ENCODE measurements around the gene RCVRN.

The RCVRN gene

GRCh38 chr17:9899280-9900043, 5.6 kb downstream of the RCVRN start:
- Histone ChIP-seq H3K27me3 (ENCODE audit: control insufficient read depth, insufficient read depth, low read length) (no peaks in the 10 kb centered on the region), H3K36me3 (ENCODE audit: control insufficient read depth, insufficient read depth, low read length) (no peaks in the 10 kb centered on the region), H3K4me1 (ENCODE audit: control insufficient read depth, insufficient read depth, low read length) (0 out of 2 replicates have a peak, but pooled peaks cover 1% of the 10 kb centered on the region), H3K9me3 (ENCODE audit: control insufficient read depth, insufficient read depth, low read length) (no peaks in the 10 kb centered on the region), H3K4me3 (ENCODE audit: low read length) (no peak overlapping the region), H3K27ac (ENCODE audit: low read length) (no peak overlapping the region)
- no CpG with 5 or more reads among the region's 21 CpGs for WGBS (ENCODE audit: insufficient coverage, insufficient read length)
- no peak for DNase-seq (ENCODE audit: low read depth, low spot score)

- no peak for DNase-seq (ENCODE audit: low read depth, low spot score)
- H3K4me3 ChIP-seq (ENCODE audit: low read length), result no peak overlapping the region
- no peaks in the 10 kb centered on the region for H3K9me3 ChIP-seq (ENCODE audit: control insufficient read depth, insufficient read depth, low read length)
- H3K36me3 ChIP-seq (ENCODE audit: control insufficient read depth, insufficient read depth, low read length), result no peaks in the 10 kb centered on the region
- H3K4me1 ChIP-seq (ENCODE audit: control insufficient read depth, insufficient read depth, low read length), result 0 out of 2 replicates have a peak, but pooled peaks cover 1% of the 10 kb centered on the region
- H3K27ac ChIP-seq (ENCODE audit: low read length), result no peak overlapping the region
- WGBS (ENCODE audit: insufficient coverage, insufficient read length), result no CpG with 5 or more reads among the region's 8 CpGs
- no peaks in the 10 kb centered on the region for H3K27me3 ChIP-seq (ENCODE audit: control insufficient read depth, insufficient read depth, low read length)
Measured at GRCh38 chr17:9898812-9899211, 6.3 kb downstream of the RCVRN start.

DNA sequence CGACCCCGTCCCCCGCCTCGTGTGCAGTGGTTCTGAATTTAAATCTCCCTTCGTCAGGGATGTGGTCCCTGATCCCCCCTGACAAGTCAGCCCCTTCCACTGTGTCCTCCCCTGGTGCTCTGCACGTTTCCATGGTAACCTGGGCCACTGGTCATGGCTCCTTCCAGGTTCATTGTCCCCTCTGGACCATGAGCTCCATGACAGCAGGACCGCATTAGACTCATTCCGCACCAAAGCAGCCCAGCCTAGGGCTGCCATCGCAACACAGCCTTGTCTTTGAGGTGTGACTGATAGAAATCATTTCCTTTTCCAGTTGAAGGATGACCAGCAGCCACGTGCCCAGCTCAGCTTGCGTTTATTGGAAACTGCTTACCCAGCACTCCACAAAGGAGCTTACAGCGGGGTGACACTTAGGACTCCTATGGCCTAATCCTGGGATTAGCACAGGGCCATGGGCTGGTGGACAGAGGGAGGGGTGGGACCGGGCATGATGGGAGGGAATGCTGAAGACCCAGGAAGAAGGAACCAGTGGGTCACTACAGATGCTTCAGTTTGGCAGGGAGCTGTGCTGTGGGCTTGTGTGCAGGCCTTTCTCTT, 7.6 kb downstream of the RCVRN start:
- Histone ChIP-seq H3K4me3 (ENCODE audit: low read length) (no peak overlapping the region), H3K9me3 (ENCODE audit: control insufficient read depth, insufficient read depth, low read length) (no peaks in the 10 kb centered on the region), H3K4me1 (ENCODE audit: control insufficient read depth, insufficient read depth, low read length) (0 out of 2 replicates have a peak, but pooled peaks cover 1% of the 10 kb centered on the region), H3K27me3 (ENCODE audit: control insufficient read depth, insufficient read depth, low read length) (no peaks in the 10 kb centered on the region), H3K27ac (ENCODE audit: low read length) (no peak overlapping the region), H3K36me3 (ENCODE audit: control insufficient read depth, insufficient read depth, low read length) (no peaks in the 10 kb centered on the region)
- no peak for DNase-seq (ENCODE audit: low read depth, low spot score)
- WGBS (ENCODE audit: insufficient coverage, insufficient read length), result no CpG with 5 or more reads among the region's 13 CpGs

DNA sequence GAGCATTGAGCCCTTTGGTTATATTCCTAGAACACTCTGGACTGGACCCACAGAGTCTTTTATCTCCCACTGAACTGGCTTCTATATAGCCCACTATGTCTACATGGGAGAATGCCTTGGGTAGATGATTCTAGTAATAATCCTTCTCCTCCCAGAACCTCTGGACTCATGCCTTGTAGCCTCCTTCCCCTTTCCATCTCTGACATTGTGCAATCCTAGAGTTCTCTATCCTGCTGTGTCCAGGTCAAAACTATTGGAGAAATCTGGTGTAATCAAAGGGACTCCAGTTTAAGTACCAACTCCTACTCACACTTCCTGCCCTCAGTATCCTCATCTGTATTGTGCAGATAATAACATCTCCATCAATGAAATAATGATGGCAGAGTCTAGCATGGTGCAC, 9.1 kb downstream of the RCVRN start:
- Histone ChIP-seq H3K4me1 (ENCODE audit: control insufficient read depth, insufficient read depth, low read length) (0 out of 2 replicates have a peak, but pooled peaks cover 1% of the 10 kb centered on the region), H3K27ac (ENCODE audit: low read length) (no peak overlapping the region), H3K27me3 (ENCODE audit: control insufficient read depth, insufficient read depth, low read length) (no peaks in the 10 kb centered on the region), H3K36me3 (ENCODE audit: control insufficient read depth, insufficient read depth, low read length) (no peaks in the 10 kb centered on the region), H3K9me3 (ENCODE audit: control insufficient read depth, insufficient read depth, low read length) (no peaks in the 10 kb centered on the region), H3K4me3 (ENCODE audit: low read length) (no peak overlapping the region)
- no peak for DNase-seq (ENCODE audit: low read depth, low spot score)

- H3K4me1 ChIP-seq (ENCODE audit: control insufficient read depth, insufficient read depth, low read length), result no peaks in the 10 kb centered on the region
- no peaks in the 10 kb centered on the region for H3K9me3 ChIP-seq (ENCODE audit: control insufficient read depth, insufficient read depth, low read length)
- no peak for DNase-seq (ENCODE audit: low read depth, low spot score)
- H3K4me3 ChIP-seq (ENCODE audit: low read length), result no peak overlapping the region
- no peaks in the 10 kb centered on the region for H3K27me3 ChIP-seq (ENCODE audit: control insufficient read depth, insufficient read depth, low read length)
- WGBS (ENCODE audit: insufficient coverage, insufficient read length), result no CpG with 5 or more reads among the region's 3 CpGs
- no peak overlapping the region for H3K27ac ChIP-seq (ENCODE audit: low read length)
- H3K36me3 ChIP-seq (ENCODE audit: control insufficient read depth, insufficient read depth, low read length), result no peaks in the 10 kb centered on the region
Measured at GRCh38 chr17:9894231-9894630, 10.8 kb downstream of the RCVRN start.

GRCh38 chr17:9893411-9894012, 11.6 kb downstream of the RCVRN start:
- H3K4me1 ChIP-seq (ENCODE audit: control insufficient read depth, insufficient read depth, low read length), result no peaks in the 10 kb centered on the region
- H3K36me3 ChIP-seq (ENCODE audit: control insufficient read depth, insufficient read depth, low read length), result no peaks in the 10 kb centered on the region
- H3K4me3 ChIP-seq (ENCODE audit: low read length), result no peak overlapping the region
- H3K9me3 ChIP-seq (ENCODE audit: control insufficient read depth, insufficient read depth, low read length), result no peaks in the 10 kb centered on the region
- DNase-seq (ENCODE audit: low read depth, low spot score), result no peak
- WGBS (ENCODE audit: insufficient coverage, insufficient read length), result no CpG with 5 or more reads among the region's 3 CpGs
- H3K27me3 ChIP-seq (ENCODE audit: control insufficient read depth, insufficient read depth, low read length), result no peaks in the 10 kb centered on the region
- H3K27ac ChIP-seq (ENCODE audit: low read length), result no peak overlapping the region

GRCh38 chr17:9890124-9890523, 14.9 kb downstream of the RCVRN start:
- no peak overlapping the region for H3K4me3 ChIP-seq (ENCODE audit: low read length)
- no peaks in the 10 kb centered on the region for H3K27me3 ChIP-seq (ENCODE audit: control insufficient read depth, insufficient read depth, low read length)
- no peaks in the 10 kb centered on the region for H3K36me3 ChIP-seq (ENCODE audit: control insufficient read depth, insufficient read depth, low read length)
- no peak overlapping the region for H3K27ac ChIP-seq (ENCODE audit: low read length)
- peak; percentile 74 for DNase-seq (ENCODE audit: low read depth, low spot score)
- H3K9me3 ChIP-seq (ENCODE audit: control insufficient read depth, insufficient read depth, low read length), result no peaks in the 10 kb centered on the region
- no CpG with 5 or more reads among the region's 2 CpGs for WGBS (ENCODE audit: insufficient coverage, insufficient read length)
- no peaks in the 10 kb centered on the region for H3K4me1 ChIP-seq (ENCODE audit: control insufficient read depth, insufficient read depth, low read length)

- Histone ChIP-seq H3K36me3 (ENCODE audit: control insufficient read depth, insufficient read depth, low read length) (no peaks in the 10 kb centered on the region), H3K27ac (ENCODE audit: low read length) (no peak overlapping the region), H3K4me1 (ENCODE audit: control insufficient read depth, insufficient read depth, low read length) (no peaks in the 10 kb centered on the region), H3K27me3 (ENCODE audit: control insufficient read depth, insufficient read depth, low read length) (no peaks in the 10 kb centered on the region), H3K4me3 (ENCODE audit: low read length) (no peak overlapping the region), H3K9me3 (ENCODE audit: control insufficient read depth, insufficient read depth, low read length) (no peaks in the 10 kb centered on the region)
- no peak for DNase-seq (ENCODE audit: low read depth, low spot score)
- no CpG with 5 or more reads among the region's 8 CpGs for WGBS (ENCODE audit: insufficient coverage, insufficient read length)
Measured at GRCh38 chr17:9887508-9887907, 17.6 kb downstream of the RCVRN start.

DNA sequence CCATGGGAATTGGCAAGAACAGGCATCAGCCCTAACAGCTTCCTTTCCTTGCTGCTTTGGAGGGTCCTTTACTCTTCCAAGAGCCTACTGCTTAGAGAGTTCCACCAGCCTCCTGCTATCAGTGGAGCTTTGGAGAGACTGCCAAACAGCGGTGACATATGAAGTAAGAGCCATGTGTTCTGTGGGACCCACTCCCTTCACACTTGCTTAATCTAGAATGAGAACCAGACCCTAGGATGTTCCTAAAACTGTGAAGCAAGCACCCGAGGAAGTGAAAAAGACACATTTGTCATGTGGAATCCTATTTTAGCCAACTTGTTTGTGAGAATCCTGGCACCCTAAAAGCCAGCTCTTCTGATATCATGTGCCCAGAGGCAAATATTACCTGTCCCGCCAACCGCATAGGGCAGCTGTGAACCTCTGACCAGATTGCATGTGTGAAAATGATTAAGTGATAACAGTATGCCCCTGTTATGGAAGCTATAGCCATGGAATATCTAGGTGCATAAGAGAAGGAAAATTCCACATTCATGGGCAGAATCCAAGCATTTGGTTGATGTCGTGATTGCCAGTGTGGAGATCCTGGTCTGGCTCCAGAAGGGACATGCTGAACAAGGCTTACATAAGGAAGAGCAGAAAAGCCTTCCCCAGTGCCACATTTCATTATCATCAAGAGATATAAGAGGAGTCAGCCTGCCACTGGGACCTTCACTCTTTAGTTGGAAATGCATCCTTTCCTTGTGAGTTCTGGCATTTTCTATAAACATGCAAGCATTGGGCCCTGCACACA, 18.7 kb downstream of the RCVRN start:
- Histone ChIP-seq H3K36me3 (ENCODE audit: control insufficient read depth, insufficient read depth, low read length) (no peaks in the 10 kb centered on the region), H3K4me3 (ENCODE audit: low read length) (no peak overlapping the region), H3K27me3 (ENCODE audit: control insufficient read depth, insufficient read depth, low read length) (no peaks in the 10 kb centered on the region), H3K27ac (ENCODE audit: low read length) (no peak overlapping the region), H3K4me1 (ENCODE audit: control insufficient read depth, insufficient read depth, low read length) (no peaks in the 10 kb centered on the region), H3K9me3 (ENCODE audit: control insufficient read depth, insufficient read depth, low read length) (no peaks in the 10 kb centered on the region)
- WGBS (ENCODE audit: insufficient coverage, insufficient read length), result no CpG with 5 or more reads among the region's 5 CpGs
- no peak for DNase-seq (ENCODE audit: low read depth, low spot score)

- Histone ChIP-seq H3K27me3 (ENCODE audit: control insufficient read depth, insufficient read depth, low read length) (no peaks in the 10 kb centered on the region), H3K4me3 (ENCODE audit: low read length) (no peak overlapping the region), H3K36me3 (ENCODE audit: control insufficient read depth, insufficient read depth, low read length) (no peaks in the 10 kb centered on the region), H3K9me3 (ENCODE audit: control insufficient read depth, insufficient read depth, low read length) (no peaks in the 10 kb centered on the region), H3K27ac (ENCODE audit: low read length) (no peak overlapping the region), H3K4me1 (ENCODE audit: control insufficient read depth, insufficient read depth, low read length) (no peaks in the 10 kb centered on the region)
- DNase-seq (ENCODE audit: low read depth, low spot score), result no peak
Measured at GRCh38 chr17:9883451-9883850, 21.6 kb downstream of the RCVRN start.

Data from iPS DF 6.9 (cell line).